ENCODE data around the gene GPRIN1. TPM values are rescaled to one million over a fixed set of nuclear protein-coding genes. Genes with fewer than 3 reads are reported as not detected.

GPRIN1 gene
- total RNA-seq, 6 experiments from 2014 or later = 0.05 to 0.99 (median 0.30) TPM

GRCh38 chr5:176612008-176612407, 2.1 kb upstream of the GPRIN1 start:
- DNase-seq = no peak
- peaks cover 0 to 5% (median 2%) of the 10 kb centered on the region in 4 donors for H3K4me1 ChIP-seq
- H3K9me3 ChIP-seq = no peaks in the 10 kb centered on the region
- TF ChIP-seq, protein P1, sequence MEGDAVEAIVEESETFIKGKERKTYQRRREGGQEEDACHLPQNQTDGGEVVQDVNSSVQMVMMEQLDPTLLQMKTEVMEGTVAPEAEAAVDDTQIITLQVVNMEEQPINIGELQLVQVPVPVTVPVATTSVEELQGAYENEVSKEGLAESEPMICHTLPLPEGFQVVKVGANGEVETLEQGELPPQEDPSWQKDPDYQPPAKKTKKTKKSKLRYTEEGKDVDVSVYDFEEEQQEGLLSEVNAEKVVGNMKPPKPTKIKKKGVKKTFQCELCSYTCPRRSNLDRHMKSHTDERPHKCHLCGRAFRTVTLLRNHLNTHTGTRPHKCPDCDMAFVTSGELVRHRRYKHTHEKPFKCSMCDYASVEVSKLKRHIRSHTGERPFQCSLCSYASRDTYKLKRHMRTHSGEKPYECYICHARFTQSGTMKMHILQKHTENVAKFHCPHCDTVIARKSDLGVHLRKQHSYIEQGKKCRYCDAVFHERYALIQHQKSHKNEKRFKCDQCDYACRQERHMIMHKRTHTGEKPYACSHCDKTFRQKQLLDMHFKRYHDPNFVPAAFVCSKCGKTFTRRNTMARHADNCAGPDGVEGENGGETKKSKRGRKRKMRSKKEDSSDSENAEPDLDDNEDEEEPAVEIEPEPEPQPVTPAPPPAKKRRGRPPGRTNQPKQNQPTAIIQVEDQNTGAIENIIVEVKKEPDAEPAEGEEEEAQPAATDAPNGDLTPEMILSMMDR (IDR thresholded peaks at IDR 0.05) = no peak
- no peak for TF ChIP-seq POLR2A (IDR thresholded peaks at IDR 0.05)
- no peaks in the 10 kb centered on the region for H3K36me3 ChIP-seq
- ATAC-seq = no peak
- H3K4me3 ChIP-seq = no peak overlapping the region
- no peak overlapping the region for H3K27ac ChIP-seq
- WGBS (ENCODE audit: insufficient coverage, low coverage, low lambda C conversion rate, missing lambda C conversion rate) = 63% methylated on average over 6 of the region's 6 CpGs
- H3K27me3 ChIP-seq = no peaks in the 10 kb centered on the region
- intact Hi-C loops (cut with DNase I) = no loop called here

DNA sequence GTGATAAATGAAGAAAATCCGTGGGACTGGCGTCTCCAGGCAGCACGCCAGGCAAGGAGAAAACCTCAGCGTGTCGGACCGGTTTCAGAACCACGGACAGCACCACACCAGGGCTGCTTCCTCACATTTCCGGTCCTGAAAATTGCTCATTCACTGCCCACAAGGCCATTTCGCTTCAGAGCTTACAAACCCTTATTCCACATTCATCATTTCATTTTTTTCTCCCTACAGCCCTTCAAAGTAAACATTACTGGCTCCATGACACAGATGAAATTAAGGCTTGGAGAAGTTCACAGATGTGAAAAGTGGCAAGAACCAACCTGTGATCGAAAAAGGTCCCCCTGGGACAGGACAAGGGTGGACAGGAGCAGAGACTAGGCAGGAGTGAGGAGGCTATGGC, 1.5 kb upstream of the GPRIN1 start:
- Histone ChIP-seq H3K27me3 (no peaks in the 10 kb centered on the region), H3K27ac (no peak overlapping the region), H3K9me3 (no peaks in the 10 kb centered on the region), H3K4me1 (peaks cover 0 to 5% (median 2%) of the 10 kb centered on the region in 4 donors), H3K4me3 (no peak overlapping the region), H3K36me3 (no peaks in the 10 kb centered on the region)
- WGBS (ENCODE audit: insufficient coverage, low coverage, low lambda C conversion rate, missing lambda C conversion rate) = 16% methylated on average over 8 of the region's 10 CpGs
- TF ChIP-seq, protein P1 (IDR thresholded peaks at IDR 0.05) = no peak
- TF ChIP-seq POLR2A (IDR thresholded peaks at IDR 0.05) = no peak
- DNase-seq = peak; percentile 67 to 74 (median 68)
- peak in 3 of 4 donors; percentile 41 to 67 (median 56) for ATAC-seq
- intact Hi-C loops (cut with DNase I) = no loop called here

GRCh38 chr5:176610435-176610773, 448 bp upstream of the GPRIN1 start:
- DNase-seq = no peak
- Histone ChIP-seq H3K36me3 (no peaks in the 10 kb centered on the region), H3K4me3 (peak overlapping the region; percentile 42 to 62 (median 46)), H3K27me3 (no peaks in the 10 kb centered on the region), H3K9me3 (no peaks in the 10 kb centered on the region), H3K4me1 (peaks cover 0 to 5% (median 2%) of the 10 kb centered on the region in 4 donors), H3K27ac (no peak overlapping the region)
- WGBS (ENCODE audit: insufficient coverage, low coverage, low lambda C conversion rate, missing lambda C conversion rate) = 0% methylated on average over 2 of the region's 31 CpGs
- TF ChIP-seq, protein P1 (IDR thresholded peaks at IDR 0.05) = no peak
- TF ChIP-seq POLR2A (IDR thresholded peaks at IDR 0.05) = no peak
- peak in 1 of 4 donors; percentile 17 for ATAC-seq
- intact Hi-C loops (cut with DNase I) = no loop called here

DNA sequence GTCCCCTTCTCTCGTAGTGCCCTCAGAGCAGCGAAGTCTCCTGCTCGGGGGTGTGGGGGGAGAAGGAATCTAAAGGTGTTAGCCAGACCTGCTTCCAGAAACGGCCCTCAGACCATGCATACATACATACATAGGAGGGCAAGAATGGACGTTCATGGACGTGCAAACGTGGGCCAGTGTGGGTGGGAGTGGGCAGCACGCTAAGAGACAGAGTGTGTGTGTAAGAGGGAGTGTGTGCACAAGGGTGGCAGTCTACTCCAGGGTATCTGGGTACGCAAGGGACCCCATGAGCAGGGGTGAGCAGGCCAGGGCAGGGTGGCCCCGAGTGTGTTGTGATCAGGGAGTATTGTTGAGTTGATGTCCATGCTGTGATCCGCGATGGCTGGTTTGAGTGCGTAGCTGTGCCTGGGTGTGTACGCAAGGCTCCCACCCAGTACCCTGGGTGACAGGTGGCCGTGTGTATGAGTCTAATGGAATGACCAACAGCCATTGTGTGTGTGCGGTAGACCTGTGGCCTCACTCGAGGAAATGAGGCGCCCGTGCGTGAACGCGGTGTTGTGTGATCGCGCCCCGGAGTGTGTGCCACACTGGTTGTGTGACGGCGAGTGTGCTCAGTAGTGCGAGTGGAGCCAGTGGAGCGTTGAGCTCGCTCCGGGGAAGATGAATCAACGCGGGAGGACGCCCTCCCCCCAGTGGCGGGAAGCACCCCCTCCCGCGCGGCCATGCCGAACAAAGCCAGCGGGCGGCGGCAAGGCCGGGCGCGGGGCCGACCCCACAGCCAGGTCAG, 826 bp downstream of the GPRIN1 start:
- Histone ChIP-seq H3K4me3 (peak overlapping the region; percentile 37 to 62 (median 39)), H3K27ac (no peak overlapping the region), H3K4me1 (peaks cover 0 to 5% (median 2%) of the 10 kb centered on the region in 4 donors), H3K36me3 (no peaks in the 10 kb centered on the region), H3K9me3 (no peaks in the 10 kb centered on the region), H3K27me3 (no peaks in the 10 kb centered on the region)
- TF ChIP-seq, protein P1 (IDR thresholded peaks at IDR 0.05) = no peak
- no peak for TF ChIP-seq POLR2A (IDR thresholded peaks at IDR 0.05)
- WGBS (ENCODE audit: insufficient coverage, low coverage, low lambda C conversion rate, missing lambda C conversion rate) = 84% methylated on average over 7 of the region's 46 CpGs
- intact Hi-C loops (cut with DNase I) = no loop called here
- ATAC-seq (no peak), DNase-seq (no peak)

Data from right lobe of liver (tissue), 6 donors.